Astrocyte (in vitro differentiated cells and primary cell): ENCODE data around the gene SPATA13. TPM values are rescaled to one million over a fixed set of nuclear protein-coding genes. Genes with fewer than 3 reads are reported as not detected.

Experiments used
- DNase-seq: peaks from one replicate; pipeline ENCODE4 v3.0.0-alpha.2; 2010; ENCODE audit warnings: low read depth
- FAIRE-seq: peaks from 2 replicates; lab custom pipeline; 2011; peaks lifted over from hg19 to GRCh38; lab: Jason Lieb, UNC
- H2AFZ ChIP-seq: 2 replicates; pipeline ENCODE4 v1.6.0; 2012; ENCODE audit warnings: low read depth, low read length, inconsistent platforms
- H3K27ac ChIP-seq: 2 replicates; pipeline ENCODE4 v1.5.1; 2011; ENCODE audit warnings: low read depth, low read length, inconsistent platforms
- H3K27me3 ChIP-seq: 2 replicates; pipeline ENCODE4 v1.6.0; 2011; ENCODE audit warnings: low read length, inconsistent platforms; ENCODE audit not compliant: insufficient read depth
- H3K36me3 ChIP-seq: 2 replicates; pipeline ENCODE4 v1.5.1; 2011; ENCODE audit warnings: low read length, inconsistent platforms; ENCODE audit not compliant: insufficient read depth
- H3K4me1 ChIP-seq: 2 replicates; pipeline ENCODE4 v1.5.1; 2011; ENCODE audit warnings: low read length, inconsistent platforms; ENCODE audit not compliant: insufficient read depth
- H3K4me2 ChIP-seq: 2 replicates; pipeline ENCODE4 v1.6.0; 2012; ENCODE audit warnings: low read length, inconsistent platforms
- H3K4me3 ChIP-seq: 2 replicates; pipeline ENCODE4 v1.5.1; 2011; ENCODE audit warnings: low read depth, mild to moderate bottlenecking, low read length, inconsistent platforms; ENCODE audit not compliant: insufficient read depth
- H3K79me2 ChIP-seq: 2 replicates; pipeline ENCODE4 v1.6.0; 2012; ENCODE audit warnings: mild to moderate bottlenecking, low read length, inconsistent platforms; ENCODE audit not compliant: insufficient read depth
- H3K9ac ChIP-seq: 2 replicates; pipeline ENCODE4 v1.6.0; 2012; ENCODE audit warnings: mild to moderate bottlenecking, low read length, inconsistent platforms
- H3K9me3 ChIP-seq: 2 replicates; pipeline ENCODE4 v1.5.1; 2012; ENCODE audit warnings: low read depth, mild to moderate bottlenecking, low read length, inconsistent platforms; ENCODE audit not compliant: insufficient read depth
- H4K20me1 ChIP-seq: 2 replicates; pipeline ENCODE4 v1.6.0; 2012; ENCODE audit warnings: low read length, inconsistent platforms; ENCODE audit not compliant: insufficient read depth
- H3K27ac Mint-ChIP-seq: one replicate; pipeline ENCODE4 v1.8.0; 2021; ENCODE audit warnings: mild to moderate bottlenecking, mixed read lengths; ENCODE audit not compliant: unreplicated experiment
- H3K27me3 Mint-ChIP-seq: one replicate; pipeline ENCODE4 v1.8.0; 2021; ENCODE audit warnings: low read depth, mixed read lengths; ENCODE audit not compliant: unreplicated experiment
- H3K36me3 Mint-ChIP-seq: one replicate; pipeline ENCODE4 v1.8.0; 2021; ENCODE audit warnings: low read depth, mixed read lengths; ENCODE audit not compliant: unreplicated experiment
- H3K4me1 Mint-ChIP-seq: one replicate; pipeline ENCODE4 v1.8.0; 2021; ENCODE audit warnings: low read depth, mixed read lengths; ENCODE audit not compliant: unreplicated experiment
- H3K4me3 Mint-ChIP-seq: one replicate; pipeline ENCODE4 v1.8.0; 2021; ENCODE audit warnings: mild to moderate bottlenecking, moderate library complexity, mixed read lengths; ENCODE audit not compliant: unreplicated experiment
- H3K9me3 Mint-ChIP-seq: one replicate; pipeline ENCODE4 v1.8.0; 2021; ENCODE audit warnings: mild to moderate bottlenecking, mixed read lengths; ENCODE audit not compliant: unreplicated experiment
- CTCF ChIP-seq: IDR thresholded peaks from 2 replicates; pipeline ENCODE4 v1.5.1; 2011; ENCODE audit warnings: low read depth, mild to moderate bottlenecking, inconsistent platforms, low read length, moderate library complexity; ENCODE audit not compliant: insufficient read depth
- EZH2 ChIP-seq: IDR thresholded peaks from 2 replicates; pipeline ENCODE4 v1.6.1; 2012; ENCODE audit warnings: mild to moderate bottlenecking, low read length, inconsistent platforms; ENCODE audit not compliant: insufficient read depth
- total RNA-seq: library from RNA; stranded (reverse); gene quantifications from 2 replicates; pipeline ENCODE4 v1.2.1, GENCODE V29; 2021

The SPATA13 gene
- total RNA-seq, 1 donor from 2014 or later = 6.2 TPM

GRCh38 chr13:24192057-24192810 is 31.7 kb downstream of the SPATA13 start:
- no peaks in the 10 kb centered on the region for H4K20me1 ChIP-seq
- no peak overlapping the region for H3K9ac ChIP-seq
- H3K27me3 ChIP-seq = no peaks in the 10 kb centered on the region
- no peak overlapping the region for H3K27ac ChIP-seq
- H3K9me3 ChIP-seq = no peaks in the 10 kb centered on the region
- H3K4me3 Mint-ChIP-seq = no peak overlapping the region
- H3K79me2 ChIP-seq = peaks cover 6% of the 10 kb centered on the region
- H3K27me3 Mint-ChIP-seq = no peaks in the 10 kb centered on the region
- peaks cover 3% of the 10 kb centered on the region for H3K9me3 Mint-ChIP-seq
- no peak overlapping the region for H2AFZ ChIP-seq
- no peaks in the 10 kb centered on the region for H3K4me1 ChIP-seq
- no peak overlapping the region for H3K4me3 ChIP-seq
- TF ChIP-seq CTCF = no peak
- TF ChIP-seq EZH2 = no peak
- H3K36me3 ChIP-seq = no peaks in the 10 kb centered on the region
- no peak overlapping the region for H3K27ac Mint-ChIP-seq
- H3K4me2 ChIP-seq = no peak overlapping the region
- H3K4me1 Mint-ChIP-seq = peaks cover 7% of the 10 kb centered on the region
- DNase-seq = no peak
- no peaks in the 10 kb centered on the region for H3K36me3 Mint-ChIP-seq
- FAIRE-seq = no peak

GRCh38 chr13:24192811-24193162 is 32.3 kb downstream of the SPATA13 start:
- H3K9ac ChIP-seq = no peak overlapping the region

More at GRCh38 chr13:24192811-24193162, 32.3 kb downstream of the SPATA13 start:
- Histone ChIP-seq H3K27me3 (no peaks in the 10 kb centered on the region), H3K36me3 (no peaks in the 10 kb centered on the region), H3K4me3 (no peak overlapping the region), H3K4me1 (no peaks in the 10 kb centered on the region), H3K9me3 (no peaks in the 10 kb centered on the region), H3K4me2 (no peak overlapping the region), H3K79me2 (peaks cover 6% of the 10 kb centered on the region), H4K20me1 (no peaks in the 10 kb centered on the region), H3K27ac (no peak overlapping the region), H2AFZ (no peak overlapping the region)
- DNase-seq (no peak), FAIRE-seq (no peak)
- no peak overlapping the region for H3K4me3 Mint-ChIP-seq
- no peaks in the 10 kb centered on the region for H3K36me3 Mint-ChIP-seq
- H3K27ac Mint-ChIP-seq = no peak overlapping the region
- no peak for TF ChIP-seq CTCF
- no peaks in the 10 kb centered on the region for H3K27me3 Mint-ChIP-seq
- peaks cover 3% of the 10 kb centered on the region for H3K4me1 Mint-ChIP-seq
- H3K9me3 Mint-ChIP-seq = peaks cover 3% of the 10 kb centered on the region
